K562 (cell line): ENCODE results near the gene MPHOSPH9. TPM values are rescaled to one million over a fixed set of nuclear protein-coding genes. Genes with fewer than 3 reads are reported as not detected.
A peak's percentile ranks its signal among the peaks of the same experiment; 100 is the strongest.

Experiments used
- ASH1L ChIP-seq: fragments of 450-650 bp; IDR thresholded peaks from 2 replicates; pipeline ENCODE4 v1.6.1; 2018; ENCODE audit warnings: borderline replicate concordance, mild to moderate bottlenecking, low read depth; ENCODE audit not compliant: partially characterized antibody
- CBX3 ChIP-seq, 2 experiments: IDR thresholded peaks; 1 replicate in 1 of 2; 2 replicates in 1 of 2; pipeline ENCODE4 v1.6.1; 2012; ENCODE audit warnings: inconsistent platforms in 2 of 2, low read length in 2 of 2, borderline replicate concordance in 1 of 2, control low read depth in 1 of 2
- CREB1 ChIP-seq, 2 experiments: sonication (generic) in 1 of 2; formaldehyde crosslinking in 1 of 2; IDR thresholded peaks; 2 replicates each; pipeline versions ENCODE4 v1.6.1 to v1.8.0; 2012 to 2022; ENCODE audit warnings: inconsistent platforms in 1 of 2, mild to moderate bottlenecking in 1 of 2, missing genetic modification reagents in 1 of 2, moderate library complexity in 1 of 2
- DPF2 ChIP-seq: fragments of 450-650 bp; IDR thresholded peaks from 2 replicates; pipeline ENCODE4 v1.6.1; 2016
- HSF4 ChIP-seq: fragments of 250-450 bp; sonication (Bioruptor Pico); IDR thresholded peaks from 2 replicates; pipeline ENCODE4 v2.1.2; 2022; ENCODE audit warnings: mild to moderate bottlenecking, moderate library complexity, borderline replicate concordance
- MAFF ChIP-seq: IDR thresholded peaks from 2 replicates; pipeline ENCODE4 v1.6.1; 2012; ENCODE audit warnings: low read length, improper control_type of control experiment
- NCOA1 ChIP-seq: fragments of 450-650 bp; IDR thresholded peaks from 2 replicates; pipeline ENCODE4 v1.6.1; 2016; ENCODE audit warnings: low read depth
- RAD51 ChIP-seq: fragments of 450-650 bp; IDR thresholded peaks from 2 replicates; pipeline ENCODE4 v1.7.1; 2016; ENCODE audit warnings: low read depth, mild to moderate bottlenecking, borderline replicate concordance
- SAFB2 ChIP-seq: fragments of 200-400 bp; formaldehyde crosslinking; IDR thresholded peaks from 2 replicates; pipeline ENCODE4 v1.6.1; 2018; ENCODE audit warnings: borderline replicate concordance, low read length, low read depth, moderate library complexity; ENCODE audit not compliant: severe bottlenecking
- SMARCA4 ChIP-seq: fragments of 450-650 bp; IDR thresholded peaks from 2 replicates; pipeline ENCODE4 v1.6.1; 2016
- TAF9B ChIP-seq: fragments of 450-650 bp; IDR thresholded peaks from 2 replicates; pipeline ENCODE4 v1.6.1; 2018; ENCODE audit warnings: mild to moderate bottlenecking; ENCODE audit not compliant: partially characterized antibody
- ZBTB17 ChIP-seq: fragments of 450-650 bp; formaldehyde crosslinking; IDR thresholded peaks from 2 replicates; pipeline ENCODE4 v1.4.0; 2020; ENCODE audit warnings: mild to moderate bottlenecking
- ZC3H8 ChIP-seq: fragments of 450-650 bp; IDR thresholded peaks from 2 replicates; pipeline ENCODE4 v1.6.1; 2017
- ZNF175 ChIP-seq: fragments of 200-800 bp; sonication (Bioruptor generic); IDR thresholded peaks from 2 replicates; pipeline ENCODE4 v1.6.1; 2016; ENCODE audit warnings: low read depth, mild to moderate bottlenecking, missing genetic modification characterization, missing compliant biosample characterization
- polyA plus RNA-seq, 8 experiments: library from polyadenylated mRNA; depleted of rRNA in 4 of 8; stranded (reverse) in 5 of 8; unstranded in 3 of 8; fragments of >200 nt; fragmentation: Nextera tagmentation in 2 of 8; fragmentation: Illumina TruSeq in 1 of 8; extraction: Ambion mirVana in 2 of 8; extraction: Trizol in 1 of 8; gene quantifications; 2 replicates each; pipeline versions ENCODE4 v1.2.1 to v1.2.3, GENCODE V29; 2011 to 2014; ENCODE audit warnings: inconsistent platforms in 1 of 8, missing spikeins in 1 of 8
- total RNA-seq, 7 experiments: library from RNA; depleted of rRNA in 6 of 7; stranded (reverse); fragments of >200 nt in 6 of 7; fragmentation: Illumina TruSeq in 2 of 7; extraction: Trizol in 2 of 7; gene quantifications; 2 replicates each; pipeline versions ENCODE4 v1.2.1 to v1.2.3, GENCODE V29; 2011 to 2021; ENCODE audit warnings: low replicate concordance in 1 of 7
- TF ChIP-seq, protein P1 (sequence below): fragments of 450-650 bp; formaldehyde crosslinking; IDR thresholded peaks from 2 replicates; pipeline ENCODE4 v1.4.0; 2020; ENCODE audit warnings: mild to moderate bottlenecking, moderate library complexity
- TF ChIP-seq, protein P2 (sequence below): IDR thresholded peaks from 2 replicates; pipeline ENCODE4 v1.6.1; 2016; ENCODE audit warnings: missing genetic modification characterization, missing compliant biosample characterization
- TF ChIP-seq, protein P3 (sequence below): fragments of 250-450 bp; sonication (Bioruptor Pico); IDR thresholded peaks from 2 replicates; pipeline ENCODE4 v1.5.0; 2020; ENCODE audit warnings: mild to moderate bottlenecking, borderline replicate concordance
- TF ChIP-seq, protein P4 (sequence below): fragments of 450-650 bp; formaldehyde crosslinking; IDR thresholded peaks from 2 replicates; pipeline ENCODE4 v1.4.0; 2022; ENCODE audit warnings: missing genetic modification characterization
- TF ChIP-seq, protein P5 (sequence below): sonication (generic); formaldehyde crosslinking; IDR thresholded peaks from 2 replicates; pipeline ENCODE4 v1.8.1; 2023; ENCODE audit warnings: mild to moderate bottlenecking, missing genetic modification reagents

MPHOSPH9 gene
- total and polyA plus RNA-seq, 9 of the 15 experiments (the other 6 are each of a cell fraction or from before 2014, with no cell fraction given) = 14.2 to 103 (median 54.5) TPM

DNA sequence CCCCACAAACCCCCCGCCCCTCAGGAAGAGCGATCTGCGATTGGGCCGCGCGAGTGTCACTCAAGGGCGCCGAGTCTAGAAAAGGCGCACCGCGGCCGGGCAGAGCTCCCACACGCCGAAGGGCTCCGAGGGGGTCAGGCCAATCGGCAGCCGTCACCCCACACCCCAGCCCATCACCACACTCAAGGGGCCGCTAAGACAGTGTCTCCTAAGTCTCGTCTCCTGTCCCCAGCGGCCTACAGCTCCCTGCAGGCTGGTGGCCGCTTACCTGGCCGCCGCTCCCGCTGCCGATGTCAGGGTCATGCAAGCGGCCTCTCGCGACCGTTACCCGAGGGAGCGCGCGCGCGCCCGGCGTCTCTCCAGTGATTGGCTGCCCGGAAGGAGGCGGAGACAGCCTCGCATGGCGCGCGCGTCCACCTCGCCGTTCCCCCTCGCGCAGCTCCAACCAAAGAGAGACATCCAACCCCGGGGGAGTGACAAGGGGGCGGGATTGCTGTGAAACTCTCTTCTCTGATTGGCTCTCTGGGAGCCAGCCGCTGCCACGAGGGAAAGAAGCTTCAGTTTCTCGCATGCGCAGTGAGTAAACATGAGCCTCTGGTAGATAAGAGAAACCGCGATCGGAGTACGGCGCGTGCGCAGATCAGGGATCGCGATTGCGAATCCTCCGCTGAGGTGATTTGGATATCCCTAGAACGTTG lies at the start of gene MPHOSPH9, which contains the start of gene MTRFR (continued):
- TF ChIP-seq, protein P1, sequence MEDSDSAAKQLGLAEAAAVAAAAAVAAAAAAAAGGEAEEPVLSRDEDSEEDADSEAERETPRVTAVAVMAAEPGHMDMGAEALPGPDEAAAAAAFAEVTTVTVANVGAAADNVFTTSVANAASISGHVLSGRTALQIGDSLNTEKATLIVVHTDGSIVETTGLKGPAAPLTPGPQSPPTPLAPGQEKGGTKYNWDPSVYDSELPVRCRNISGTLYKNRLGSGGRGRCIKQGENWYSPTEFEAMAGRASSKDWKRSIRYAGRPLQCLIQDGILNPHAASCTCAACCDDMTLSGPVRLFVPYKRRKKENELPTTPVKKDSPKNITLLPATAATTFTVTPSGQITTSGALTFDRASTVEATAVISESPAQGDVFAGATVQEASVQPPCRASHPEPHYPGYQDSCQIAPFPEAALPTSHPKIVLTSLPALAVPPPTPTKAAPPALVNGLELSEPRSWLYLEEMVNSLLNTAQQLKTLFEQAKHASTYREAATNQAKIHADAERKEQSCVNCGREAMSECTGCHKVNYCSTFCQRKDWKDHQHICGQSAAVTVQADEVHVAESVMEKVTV (CRISPR knock-in tag) = no peak
- TF ChIP-seq TAF9B (peak; percentile 97), NCOA1 (no peak), SAFB2 (no peak), SMARCA4 (no peak), MAFF (no peak), ZNF175 (CRISPR knock-in tag) (no peak), CBX3 (IDR thresholded peaks at IDR 0.05; ENCODE audit: borderline replicate concordance in 1 of 2, low read length in 2 of 2) (no peak), CREB1 (IDR thresholded peaks at IDR 0.05) (peak; percentile 58; the same call in 1 of the 2 replicates), CREB1 (CRISPR knock-in tag; IDR thresholded peaks at IDR 0.05) (peak; percentile 77), ZC3H8 (0 out of 2 replicates have a peak, but pooled peaks have one; percentile 77), HSF4 (CRISPR knock-in tag) (no peak), ASH1L (peak; percentile 60), RAD51 (no peak; the same call in 1 of the 2 replicates), ZBTB17 (0 out of 2 replicates have a peak, but pooled peaks have one; percentile 59), DPF2 (no peak; the same call in 1 of the 2 replicates)
- TF ChIP-seq, protein P2, sequence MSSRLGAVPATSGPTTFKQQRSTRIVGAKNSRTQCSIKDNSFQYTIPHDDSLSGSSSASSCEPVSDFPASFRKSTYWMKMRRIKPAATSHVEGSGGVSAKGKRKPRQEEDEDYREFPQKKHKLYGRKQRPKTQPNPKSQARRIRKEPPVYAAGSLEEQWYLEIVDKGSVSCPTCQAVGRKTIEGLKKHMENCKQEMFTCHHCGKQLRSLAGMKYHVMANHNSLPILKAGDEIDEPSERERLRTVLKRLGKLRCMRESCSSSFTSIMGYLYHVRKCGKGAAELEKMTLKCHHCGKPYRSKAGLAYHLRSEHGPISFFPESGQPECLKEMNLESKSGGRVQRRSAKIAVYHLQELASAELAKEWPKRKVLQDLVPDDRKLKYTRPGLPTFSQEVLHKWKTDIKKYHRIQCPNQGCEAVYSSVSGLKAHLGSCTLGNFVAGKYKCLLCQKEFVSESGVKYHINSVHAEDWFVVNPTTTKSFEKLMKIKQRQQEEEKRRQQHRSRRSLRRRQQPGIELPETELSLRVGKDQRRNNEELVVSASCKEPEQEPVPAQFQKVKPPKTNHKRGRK (tag) = no peak
- TF ChIP-seq, protein P3, sequence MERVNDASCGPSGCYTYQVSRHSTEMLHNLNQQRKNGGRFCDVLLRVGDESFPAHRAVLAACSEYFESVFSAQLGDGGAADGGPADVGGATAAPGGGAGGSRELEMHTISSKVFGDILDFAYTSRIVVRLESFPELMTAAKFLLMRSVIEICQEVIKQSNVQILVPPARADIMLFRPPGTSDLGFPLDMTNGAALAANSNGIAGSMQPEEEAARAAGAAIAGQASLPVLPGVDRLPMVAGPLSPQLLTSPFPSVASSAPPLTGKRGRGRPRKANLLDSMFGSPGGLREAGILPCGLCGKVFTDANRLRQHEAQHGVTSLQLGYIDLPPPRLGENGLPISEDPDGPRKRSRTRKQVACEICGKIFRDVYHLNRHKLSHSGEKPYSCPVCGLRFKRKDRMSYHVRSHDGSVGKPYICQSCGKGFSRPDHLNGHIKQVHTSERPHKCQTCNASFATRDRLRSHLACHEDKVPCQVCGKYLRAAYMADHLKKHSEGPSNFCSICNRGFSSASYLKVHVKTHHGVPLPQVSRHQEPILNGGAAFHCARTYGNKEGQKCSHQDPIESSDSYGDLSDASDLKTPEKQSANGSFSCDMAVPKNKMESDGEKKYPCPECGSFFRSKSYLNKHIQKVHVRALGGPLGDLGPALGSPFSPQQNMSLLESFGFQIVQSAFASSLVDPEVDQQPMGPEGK (CRISPR knock-in tag) = no peak
- TF ChIP-seq, protein P4, sequence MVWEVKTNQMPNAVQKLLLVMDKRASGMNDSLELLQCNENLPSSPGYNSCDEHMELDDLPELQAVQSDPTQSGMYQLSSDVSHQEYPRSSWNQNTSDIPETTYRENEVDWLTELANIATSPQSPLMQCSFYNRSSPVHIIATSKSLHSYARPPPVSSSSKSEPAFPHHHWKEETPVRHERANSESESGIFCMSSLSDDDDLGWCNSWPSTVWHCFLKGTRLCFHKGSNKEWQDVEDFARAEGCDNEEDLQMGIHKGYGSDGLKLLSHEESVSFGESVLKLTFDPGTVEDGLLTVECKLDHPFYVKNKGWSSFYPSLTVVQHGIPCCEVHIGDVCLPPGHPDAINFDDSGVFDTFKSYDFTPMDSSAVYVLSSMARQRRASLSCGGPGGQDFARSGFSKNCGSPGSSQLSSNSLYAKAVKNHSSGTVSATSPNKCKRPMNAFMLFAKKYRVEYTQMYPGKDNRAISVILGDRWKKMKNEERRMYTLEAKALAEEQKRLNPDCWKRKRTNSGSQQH (CRISPR knock-in tag) = 0 out of 2 replicates have a peak, but pooled peaks have one; percentile 65
- TF ChIP-seq, protein P5, sequence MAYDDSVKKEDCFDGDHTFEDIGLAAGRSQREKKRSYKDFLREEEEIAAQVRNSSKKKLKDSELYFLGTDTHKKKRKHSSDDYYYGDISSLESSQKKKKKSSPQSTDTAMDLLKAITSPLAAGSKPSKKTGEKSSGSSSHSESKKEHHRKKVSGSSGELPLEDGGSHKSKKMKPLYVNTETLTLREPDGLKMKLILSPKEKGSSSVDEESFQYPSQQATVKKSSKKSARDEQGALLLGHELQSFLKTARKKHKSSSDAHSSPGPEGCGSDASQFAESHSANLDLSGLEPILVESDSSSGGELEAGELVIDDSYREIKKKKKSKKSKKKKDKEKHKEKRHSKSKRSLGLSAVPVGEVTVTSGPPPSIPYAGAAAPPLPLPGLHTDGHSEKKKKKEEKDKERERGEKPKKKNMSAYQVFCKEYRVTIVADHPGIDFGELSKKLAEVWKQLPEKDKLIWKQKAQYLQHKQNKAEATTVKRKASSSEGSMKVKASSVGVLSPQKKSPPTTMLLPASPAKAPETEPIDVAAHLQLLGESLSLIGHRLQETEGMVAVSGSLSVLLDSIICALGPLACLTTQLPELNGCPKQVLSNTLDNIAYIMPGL (CRISPR knock-in tag) = 0 out of 2 replicates have a peak, but pooled peaks have one; percentile 40
